CD4-positive, alpha-beta T cell treated with Interleukin-15 for 4 hours (primary cell): ENCODE data around the gene CNOT6L.

ENCODE experiments used
- DNase-seq: peaks from one replicate; pipeline ENCODE4 v3.0.0-alpha.2; 2020; ENCODE audit warnings: low spot score

CNOT6L gene

DNA sequence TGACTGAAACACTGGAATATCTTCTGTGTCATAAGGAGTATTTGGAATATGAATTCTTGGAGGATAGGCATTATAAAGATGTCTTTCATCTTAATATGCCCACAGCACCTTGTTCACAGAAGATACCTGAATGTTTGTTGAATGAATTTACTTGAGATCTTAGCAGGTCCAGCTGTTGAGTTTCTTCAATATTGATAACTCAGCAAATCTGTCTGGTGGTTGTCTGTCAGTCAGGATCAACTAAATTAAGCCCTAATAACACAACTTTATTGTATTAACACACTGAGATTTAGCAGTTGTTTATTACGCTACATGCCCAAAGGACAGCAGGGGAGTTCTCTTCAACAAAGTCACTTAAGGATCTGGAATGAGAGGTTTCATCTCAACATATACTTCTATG, 106.5 kb downstream of the CNOT6L start:
- DNase-seq = no peak

DNA sequence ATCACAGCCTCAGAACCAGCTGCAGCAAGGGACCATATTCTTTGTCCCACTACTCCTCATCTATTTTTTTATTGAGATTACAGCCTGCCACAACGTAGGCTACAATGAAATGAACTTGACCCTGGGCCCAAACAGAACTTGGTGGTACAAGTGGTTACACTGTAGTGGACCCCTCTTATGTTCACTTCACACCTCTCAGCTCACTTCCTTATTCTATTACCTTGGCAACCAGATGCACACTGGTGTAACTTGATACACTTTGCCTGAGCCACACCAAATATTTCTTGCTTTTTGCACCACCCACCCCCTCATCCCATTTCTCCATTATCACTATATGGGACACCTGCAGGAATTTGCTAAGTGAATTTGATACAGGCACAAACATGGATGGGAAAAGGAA, 107.7 kb downstream of the CNOT6L start:
- DNase-seq = no peak

DNA sequence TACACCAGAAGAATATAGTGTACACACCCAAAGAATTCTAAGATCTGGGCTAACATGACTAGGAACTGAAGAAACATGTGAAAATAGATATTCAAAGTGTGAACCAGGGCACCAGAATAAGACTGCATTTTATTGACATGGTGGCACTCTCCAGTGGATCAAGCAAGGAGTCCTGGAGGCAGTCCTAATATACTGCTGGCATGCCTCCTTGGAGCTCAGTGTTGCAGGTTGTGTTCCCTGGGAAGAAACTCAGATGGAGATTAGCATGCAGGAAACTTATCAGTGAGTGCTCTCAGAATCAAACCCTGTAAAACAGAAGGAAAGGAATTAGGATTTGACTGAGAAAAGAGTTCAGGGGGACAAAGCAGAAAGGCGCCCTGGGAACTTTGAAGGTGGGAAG, 108.5 kb downstream of the CNOT6L start:
- no peak for DNase-seq

DNA sequence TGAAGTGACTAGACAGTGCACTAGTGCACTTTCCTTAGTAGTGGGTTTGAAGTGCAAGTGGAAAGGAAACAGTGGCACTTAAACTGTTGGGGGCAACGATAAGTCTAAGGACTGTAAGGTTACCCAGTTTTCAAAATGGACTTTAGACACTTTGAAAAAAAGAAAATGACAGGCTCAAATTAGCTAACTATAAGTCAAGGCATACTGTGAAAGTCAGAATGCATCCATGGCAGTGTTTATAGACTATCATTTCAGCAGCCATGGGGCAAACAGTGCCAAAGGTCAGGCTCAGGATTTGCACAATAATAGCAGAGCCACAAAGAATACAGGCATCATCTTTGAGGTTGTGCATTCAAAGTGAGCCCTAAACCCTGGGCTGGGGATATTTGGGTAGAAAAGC, 109.1 kb downstream of the CNOT6L start:
- DNase-seq = no peak

DNA sequence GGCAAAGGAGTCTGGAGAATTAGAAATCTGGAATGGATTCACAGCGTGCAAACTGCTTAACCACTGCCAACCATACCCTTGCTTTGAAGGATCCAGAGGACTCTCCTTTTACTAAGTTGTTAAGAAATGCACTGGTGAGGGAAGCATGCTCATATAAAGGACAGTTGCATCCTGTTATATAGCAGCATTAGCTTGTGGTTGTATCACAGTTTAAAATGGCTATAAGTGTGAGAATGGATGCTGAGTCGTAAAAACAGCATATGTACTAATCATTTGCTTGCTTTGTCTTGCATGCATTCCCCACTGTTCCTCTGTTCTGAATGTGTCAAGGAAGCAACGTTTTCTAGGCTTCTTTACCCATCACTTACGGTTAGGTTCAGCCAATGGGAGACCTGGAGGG, 112.5 kb downstream of the CNOT6L start:
- DNase-seq = no peak

DNA sequence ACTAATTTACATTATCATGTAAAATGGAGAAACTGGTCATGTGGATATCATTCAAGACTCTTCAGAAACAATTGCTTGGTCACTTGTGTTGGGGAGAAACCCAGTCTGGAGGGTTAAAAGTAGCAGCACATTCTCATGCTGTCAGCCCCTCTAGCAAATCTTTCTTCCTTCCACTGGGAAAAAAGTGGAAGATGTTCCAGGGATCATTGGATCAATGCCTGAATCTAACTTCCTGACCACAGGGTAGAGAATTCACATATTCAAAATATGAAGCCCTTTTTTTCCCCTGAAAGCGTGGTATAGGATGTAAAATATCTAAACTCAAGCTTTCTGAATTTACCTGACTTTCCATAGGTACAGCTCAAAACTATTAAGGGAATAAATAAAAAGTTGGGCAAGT, 115.5 kb downstream of the CNOT6L start:
- DNase-seq = no peak

DNA sequence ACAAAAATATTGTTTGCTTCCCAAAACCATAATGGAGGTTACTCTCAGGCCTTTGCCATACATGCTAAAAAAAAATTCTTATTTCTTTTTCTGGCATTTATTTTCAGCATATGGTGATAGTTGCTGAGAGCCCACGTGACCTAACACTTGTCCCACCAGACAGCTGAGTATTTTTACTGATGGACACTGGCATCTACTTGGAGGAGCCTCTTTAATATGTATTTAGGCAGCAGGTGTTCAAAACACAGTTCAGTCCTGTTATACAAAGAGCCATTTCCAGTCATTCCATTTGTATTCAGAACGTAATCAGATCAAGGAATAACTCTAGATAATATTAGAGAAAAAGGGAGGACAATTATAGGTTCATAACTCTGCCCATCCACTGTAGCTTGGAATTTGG, 118.0 kb downstream of the CNOT6L start:
- DNase-seq = no peak

DNA sequence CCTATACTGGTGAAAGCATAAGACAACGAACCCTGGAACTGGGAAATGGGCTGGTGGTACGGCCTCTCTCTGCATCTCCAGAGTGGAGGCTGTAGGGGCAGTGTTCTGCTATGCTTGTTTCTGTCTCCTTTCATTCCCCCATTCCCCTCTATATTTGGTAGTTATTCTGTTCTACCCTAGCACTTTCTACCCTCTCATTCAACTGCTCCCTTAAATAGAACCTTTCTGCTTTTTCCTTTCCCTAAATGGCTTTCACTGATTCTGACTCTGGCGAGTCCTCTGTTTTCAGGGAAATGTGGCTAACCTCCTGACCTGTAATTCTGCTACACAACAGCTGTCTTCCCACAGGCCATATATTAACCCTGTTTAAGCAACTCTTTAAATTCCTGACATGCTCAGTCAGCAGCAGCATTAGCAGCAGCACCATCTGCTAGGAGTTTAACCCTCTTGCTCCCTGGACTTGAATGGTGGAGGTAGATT, 119.4 kb downstream of the CNOT6L start:
- DNase-seq = no peak

DNA sequence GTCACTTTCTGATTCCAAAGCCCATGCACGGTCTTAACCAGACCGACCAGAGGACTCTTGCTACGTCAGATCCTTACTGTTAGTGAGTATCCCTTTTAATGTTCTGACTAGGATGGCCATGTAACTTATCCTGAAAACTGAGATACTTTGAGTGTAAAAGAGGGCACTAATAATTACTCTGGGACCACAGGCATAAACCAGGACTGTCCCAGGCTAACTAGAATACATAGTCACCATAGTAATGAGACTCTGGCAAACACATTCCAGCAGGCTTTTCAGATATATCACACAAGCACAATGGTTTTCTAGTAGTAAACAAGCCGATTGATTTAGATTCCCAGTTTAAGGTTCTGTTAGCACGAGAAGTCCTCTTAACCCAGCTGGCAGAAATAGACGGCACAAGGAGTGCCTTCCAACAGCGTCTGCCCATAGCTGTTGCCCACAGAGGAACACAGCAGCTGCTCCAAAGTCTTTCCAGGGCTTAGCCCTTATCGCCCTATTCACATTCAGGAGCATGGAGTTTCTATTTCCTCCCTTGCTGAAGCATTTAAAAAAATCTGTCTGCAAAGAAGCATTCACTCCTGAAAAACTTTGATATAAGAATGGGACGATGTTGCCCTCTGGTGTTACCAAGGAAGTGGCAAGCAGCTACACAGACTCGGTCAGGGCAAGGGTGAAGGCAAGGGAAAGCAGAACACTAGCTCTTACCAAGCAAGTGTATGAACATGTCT, 121.1 kb downstream of the CNOT6L start:
- no peak for DNase-seq

DNA sequence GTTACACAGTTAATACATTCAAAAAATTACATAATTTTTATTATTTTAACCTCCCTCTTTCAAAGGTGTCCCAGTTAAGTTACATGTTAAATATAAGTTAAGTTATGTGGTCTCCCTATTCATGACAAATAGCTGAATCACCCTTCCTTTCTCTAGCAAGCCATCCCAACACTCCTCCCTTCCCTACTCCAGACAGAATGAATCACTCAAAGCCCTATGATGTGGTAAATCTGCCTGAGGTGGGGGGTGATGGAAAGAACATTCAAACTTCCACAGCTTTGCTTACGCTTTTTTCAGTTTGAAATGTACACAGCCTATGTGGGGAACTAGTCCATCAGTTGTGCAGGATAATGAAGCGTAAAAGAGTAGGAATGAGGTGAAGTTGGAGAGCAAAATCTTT, 123.4 kb downstream of the CNOT6L start:
- no peak for DNase-seq

DNA sequence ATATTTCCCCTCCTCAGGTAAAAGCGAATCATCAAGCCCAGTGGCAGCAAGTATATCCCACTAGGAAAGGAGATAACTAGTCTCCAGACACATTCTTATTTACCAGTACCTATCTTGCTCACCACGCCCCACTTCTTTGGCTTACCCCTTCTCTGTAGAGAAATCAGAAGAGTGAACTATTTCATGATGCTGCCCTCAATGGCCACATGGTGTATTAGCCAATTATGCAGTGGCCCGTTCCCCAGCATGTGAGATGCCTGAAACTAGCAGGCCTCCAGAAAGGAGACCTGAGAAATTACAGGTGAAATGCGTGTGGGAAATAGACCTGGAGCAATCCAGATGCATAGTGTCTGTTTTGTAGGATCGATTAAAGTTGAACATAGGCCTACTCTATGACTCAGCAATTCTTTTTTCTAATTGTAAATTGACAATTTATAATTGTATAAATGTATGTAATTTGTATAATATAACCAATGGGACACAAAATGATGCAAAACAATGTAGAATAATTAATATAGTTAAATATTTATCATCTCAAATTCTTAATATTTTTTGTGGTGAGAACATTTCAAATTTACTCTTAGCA, 126.2 kb downstream of the CNOT6L start:
- no peak for DNase-seq

DNA sequence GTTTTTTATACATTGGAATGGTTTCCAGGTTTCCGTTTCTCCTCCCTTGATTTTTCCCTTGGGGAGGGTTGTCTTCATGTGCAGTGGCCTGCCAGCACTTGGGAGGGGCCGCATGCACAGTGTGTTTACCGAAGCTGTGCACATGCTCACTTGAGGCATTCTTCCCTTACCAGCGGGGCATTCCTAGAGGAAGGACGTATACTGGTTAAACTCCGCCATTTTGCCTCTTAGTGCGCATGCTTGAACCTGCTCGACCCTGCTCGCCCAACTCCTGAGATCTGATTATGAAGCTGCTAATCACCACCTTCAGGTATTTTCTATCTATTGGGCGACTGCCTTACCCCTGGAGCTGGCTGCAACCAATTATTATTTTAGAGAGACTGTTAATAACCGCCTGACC, 137.4 kb downstream of the CNOT6L start:
- DNase-seq = no peak

DNA sequence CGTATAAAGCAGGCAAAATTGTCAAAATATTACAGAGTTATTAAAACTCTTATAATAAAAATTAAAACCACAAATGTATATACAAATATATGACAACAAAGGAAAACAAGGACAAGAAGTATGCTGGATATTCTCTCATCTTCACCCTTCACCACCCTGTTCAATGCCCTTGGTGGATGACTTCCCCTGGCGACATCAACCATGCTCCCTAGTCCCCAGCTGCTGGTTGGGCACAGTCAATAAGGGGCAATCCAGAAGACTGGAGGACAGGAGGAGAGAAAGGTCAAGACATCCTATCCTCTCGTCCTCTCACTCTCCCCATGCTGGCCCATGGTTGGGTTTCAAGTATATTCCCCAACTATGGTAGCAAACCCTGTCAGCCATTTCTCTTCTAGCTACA, 142.3 kb downstream of the CNOT6L start:
- no peak for DNase-seq

DNA sequence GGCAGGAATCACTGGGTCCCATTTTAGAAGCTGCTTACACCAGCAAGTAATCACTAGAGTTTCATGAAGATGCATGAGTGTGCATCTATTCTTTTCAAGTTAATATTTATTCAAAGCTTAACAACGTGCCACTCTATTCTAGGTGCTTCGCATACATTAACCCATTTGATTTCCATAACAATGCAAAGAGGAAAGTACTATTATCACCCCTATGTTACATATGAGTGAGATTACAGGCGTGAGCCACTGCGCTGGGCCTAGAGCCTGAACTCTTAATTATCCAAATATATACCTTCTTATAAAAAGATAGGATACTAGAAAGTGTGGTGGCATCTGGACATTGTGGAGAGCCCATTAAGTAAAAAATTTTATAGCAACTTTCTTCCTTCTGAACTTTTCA, 148.1 kb downstream of the CNOT6L start:
- no peak for DNase-seq

DNA sequence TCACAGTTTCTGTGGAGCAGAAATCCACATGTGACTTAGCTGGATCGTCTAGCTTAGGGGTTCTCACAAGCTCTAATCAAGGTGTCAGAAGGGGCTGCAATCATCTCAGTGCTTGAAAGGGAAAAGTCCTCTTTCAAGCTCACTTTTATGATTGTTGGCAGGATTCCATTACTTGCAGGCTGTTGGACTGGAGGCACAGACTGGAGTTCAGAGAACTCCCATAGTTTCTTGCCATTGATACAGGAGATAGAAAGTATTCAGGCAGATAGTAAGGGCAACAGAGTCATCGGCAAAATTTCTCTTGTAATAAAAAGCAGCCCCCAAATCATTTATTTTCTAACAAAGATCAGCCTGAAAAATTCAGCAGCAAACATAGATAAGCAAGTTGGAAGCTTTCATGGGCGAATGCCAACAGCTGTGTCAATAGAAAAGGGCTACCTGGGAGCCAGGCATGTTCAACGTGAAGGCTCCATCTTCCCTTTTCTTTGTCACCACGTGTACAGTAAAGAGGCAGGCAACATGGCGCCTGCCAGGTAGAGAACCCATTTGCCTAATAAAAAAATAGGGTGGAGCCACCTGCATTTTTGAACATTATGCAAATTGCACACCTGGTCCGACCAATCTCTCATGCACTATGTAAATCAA, 149.1 kb downstream of the CNOT6L start:
- no peak for DNase-seq

DNA sequence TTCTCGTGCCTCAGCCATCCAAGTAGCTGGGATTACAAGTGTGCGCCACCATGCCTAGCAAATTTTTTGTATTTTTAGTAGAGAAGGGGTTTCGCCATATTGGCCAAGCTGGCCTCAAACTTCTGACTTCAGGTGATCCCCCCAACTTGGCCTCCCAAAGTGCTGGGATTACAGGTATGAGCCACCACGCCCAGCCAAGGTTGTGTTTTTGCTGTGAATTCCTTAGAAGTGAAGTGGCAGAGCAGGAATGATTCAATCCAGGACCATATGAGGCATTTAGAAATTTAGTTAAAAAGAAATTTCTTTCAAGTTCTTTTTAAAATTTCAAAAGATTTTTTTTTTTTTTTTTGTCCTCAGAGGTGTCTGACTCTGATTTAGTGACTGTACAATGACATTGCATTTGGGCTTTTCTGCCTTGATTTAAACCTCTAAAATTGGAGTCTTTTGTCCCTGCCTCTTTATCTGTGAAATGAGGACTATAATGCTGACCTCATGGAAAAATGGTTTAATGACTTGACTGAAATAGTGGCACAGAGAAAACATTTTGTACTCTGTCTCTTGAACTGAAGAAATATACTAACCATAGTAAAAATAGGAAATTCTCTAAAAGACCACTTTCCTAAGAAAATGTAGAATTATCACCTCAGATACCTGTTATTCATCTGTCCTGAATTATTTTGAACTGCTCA, 153.6 kb downstream of the CNOT6L start:
- no peak for DNase-seq
